ENCODE data around the gene ITM2C. TPM values are rescaled to one million over a fixed set of nuclear protein-coding genes. Genes with fewer than 3 reads are reported as not detected.

Gene ITM2C
- total and polyA plus RNA-seq, 2 experiments from 2014 or later, result 241 to 367 TPM

- TF ChIP-seq, protein P1, sequence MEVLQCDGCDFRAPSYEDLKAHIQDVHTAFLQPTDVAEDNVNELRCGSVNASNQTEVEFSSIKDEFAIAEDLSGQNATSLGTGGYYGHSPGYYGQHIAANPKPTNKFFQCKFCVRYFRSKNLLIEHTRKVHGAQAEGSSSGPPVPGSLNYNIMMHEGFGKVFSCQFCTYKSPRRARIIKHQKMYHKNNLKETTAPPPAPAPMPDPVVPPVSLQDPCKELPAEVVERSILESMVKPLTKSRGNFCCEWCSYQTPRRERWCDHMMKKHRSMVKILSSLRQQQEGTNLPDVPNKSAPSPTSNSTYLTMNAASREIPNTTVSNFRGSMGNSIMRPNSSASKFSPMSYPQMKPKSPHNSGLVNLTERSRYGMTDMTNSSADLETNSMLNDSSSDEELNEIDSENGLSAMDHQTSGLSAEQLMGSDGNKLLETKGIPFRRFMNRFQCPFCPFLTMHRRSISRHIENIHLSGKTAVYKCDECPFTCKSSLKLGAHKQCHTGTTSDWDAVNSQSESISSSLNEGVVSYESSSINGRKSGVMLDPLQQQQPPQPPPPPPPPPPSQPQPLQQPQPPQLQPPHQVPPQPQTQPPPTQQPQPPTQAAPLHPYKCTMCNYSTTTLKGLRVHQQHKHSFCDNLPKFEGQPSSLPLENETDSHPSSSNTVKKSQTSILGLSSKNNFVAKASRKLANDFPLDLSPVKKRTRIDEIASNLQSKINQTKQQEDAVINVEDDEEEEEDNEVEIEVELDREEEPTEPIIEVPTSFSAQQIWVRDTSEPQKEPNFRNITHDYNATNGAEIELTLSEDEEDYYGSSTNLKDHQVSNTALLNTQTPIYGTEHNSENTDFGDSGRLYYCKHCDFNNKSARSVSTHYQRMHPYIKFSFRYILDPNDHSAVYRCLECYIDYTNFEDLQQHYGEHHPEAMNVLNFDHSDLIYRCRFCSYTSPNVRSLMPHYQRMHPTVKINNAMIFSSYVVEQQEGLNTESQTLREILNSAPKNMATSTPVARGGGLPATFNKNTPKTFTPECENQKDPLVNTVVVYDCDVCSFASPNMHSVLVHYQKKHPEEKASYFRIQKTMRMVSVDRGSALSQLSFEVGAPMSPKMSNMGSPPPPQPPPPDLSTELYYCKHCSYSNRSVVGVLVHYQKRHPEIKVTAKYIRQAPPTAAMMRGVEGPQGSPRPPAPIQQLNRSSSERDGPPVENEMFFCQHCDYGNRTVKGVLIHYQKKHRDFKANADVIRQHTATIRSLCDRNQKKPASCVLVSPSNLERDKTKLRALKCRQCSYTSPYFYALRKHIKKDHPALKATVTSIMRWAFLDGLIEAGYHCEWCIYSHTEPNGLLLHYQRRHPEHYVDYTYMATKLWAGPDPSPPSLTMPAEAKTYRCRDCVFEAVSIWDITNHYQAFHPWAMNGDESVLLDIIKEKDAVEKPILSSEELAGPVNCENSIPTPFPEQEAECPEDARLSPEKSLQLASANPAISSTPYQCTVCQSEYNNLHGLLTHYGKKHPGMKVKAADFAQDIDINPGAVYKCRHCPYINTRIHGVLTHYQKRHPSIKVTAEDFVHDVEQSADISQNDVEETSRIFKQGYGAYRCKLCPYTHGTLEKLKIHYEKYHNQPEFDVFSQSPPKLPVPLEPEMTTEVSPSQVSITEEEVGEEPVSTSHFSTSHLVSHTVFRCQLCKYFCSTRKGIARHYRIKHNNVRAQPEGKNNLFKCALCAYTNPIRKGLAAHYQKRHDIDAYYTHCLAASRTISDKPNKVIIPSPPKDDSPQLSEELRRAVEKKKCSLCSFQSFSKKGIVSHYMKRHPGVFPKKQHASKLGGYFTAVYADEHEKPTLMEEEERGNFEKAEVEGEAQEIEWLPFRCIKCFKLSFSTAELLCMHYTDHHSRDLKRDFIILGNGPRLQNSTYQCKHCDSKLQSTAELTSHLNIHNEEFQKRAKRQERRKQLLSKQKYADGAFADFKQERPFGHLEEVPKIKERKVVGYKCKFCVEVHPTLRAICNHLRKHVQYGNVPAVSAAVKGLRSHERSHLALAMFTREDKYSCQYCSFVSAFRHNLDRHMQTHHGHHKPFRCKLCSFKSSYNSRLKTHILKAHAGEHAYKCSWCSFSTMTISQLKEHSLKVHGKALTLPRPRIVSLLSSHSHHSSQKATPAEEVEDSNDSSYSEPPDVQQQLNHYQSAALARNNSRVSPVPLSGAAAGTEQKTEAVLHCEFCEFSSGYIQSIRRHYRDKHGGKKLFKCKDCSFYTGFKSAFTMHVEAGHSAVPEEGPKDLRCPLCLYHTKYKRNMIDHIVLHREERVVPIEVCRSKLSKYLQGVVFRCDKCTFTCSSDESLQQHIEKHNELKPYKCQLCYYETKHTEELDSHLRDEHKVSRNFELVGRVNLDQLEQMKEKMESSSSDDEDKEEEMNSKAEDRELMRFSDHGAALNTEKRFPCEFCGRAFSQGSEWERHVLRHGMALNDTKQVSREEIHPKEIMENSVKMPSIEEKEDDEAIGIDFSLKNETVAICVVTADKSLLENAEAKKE (CRISPR knock-in tag; IDR thresholded peaks at IDR 0.05), result no peak
- no peak for TF ChIP-seq EZH2 (IDR thresholded peaks at IDR 0.05; ENCODE audit: low read depth, unreplicated experiment)
- TF ChIP-seq ZNF114 (CRISPR knock-in tag; IDR thresholded peaks at IDR 0.05), result no peak
- no peak for TF ChIP-seq NANOG (IDR thresholded peaks at IDR 0.05; ENCODE audit: borderline replicate concordance)
- no peak for TF ChIP-seq JUNB (IDR thresholded peaks at IDR 0.05; ENCODE audit: unreplicated experiment)
- TF ChIP-seq EZH2phosphoT487 (IDR thresholded peaks at IDR 0.05; ENCODE audit: unreplicated experiment), result no peak
Observed at GRCh38 chr2:230829959-230830358, 34.8 kb upstream of the ITM2C start (continued).

DNA sequence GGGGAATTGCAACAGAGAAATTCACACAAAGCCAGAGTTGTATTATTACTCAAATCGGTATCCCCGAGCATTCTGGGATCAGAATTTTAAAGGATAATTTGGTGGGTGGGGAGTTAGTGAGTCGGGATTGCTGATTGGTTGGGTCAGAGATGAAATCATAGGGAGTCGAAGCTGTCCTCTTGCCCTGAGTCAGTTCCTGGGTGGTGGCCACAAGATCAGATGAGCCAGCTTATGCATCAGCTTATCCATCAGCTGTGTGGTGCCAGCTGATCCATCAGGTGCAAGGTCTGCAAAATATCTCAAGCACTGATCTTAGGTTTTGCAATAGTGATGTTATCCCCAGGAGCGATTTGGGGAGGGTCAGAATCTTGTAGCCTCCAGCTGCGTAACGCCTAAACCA lies 34.3 kb upstream of the ITM2C start:
- DNase-seq (ENCODE audit: low spot score) (no peak), ATAC-seq (no peak)
- no peak overlapping the region for H3K27ac ChIP-seq (ENCODE audit: low read depth)
- no peak overlapping the region for H3K27ac Mint-ChIP-seq
- H3K36me3 ChIP-seq (ENCODE audit: insufficient read depth), result peaks cover 3% of the 10 kb centered on the region; the same call in 1 of the 2 replicates
- H3F3A ChIP-seq (replicated peaks; ENCODE audit: low read depth), result 0 out of 2 replicates have a peak, but pooled peaks cover 4% of the 10 kb centered on the region
- H3K4me3 Mint-ChIP-seq, result no peak overlapping the region
- no peak overlapping the region for H3K4me3 ChIP-seq
- no peaks in the 10 kb centered on the region for H3K79me2 ChIP-seq (replicated peaks; ENCODE audit: insufficient read depth)
- no peaks in the 10 kb centered on the region for H3K9me2 ChIP-seq (ENCODE audit: insufficient read depth)
- no peaks in the 10 kb centered on the region for H3K9me3 Mint-ChIP-seq
- no peak overlapping the region for H3K4me2 ChIP-seq
- no peaks in the 10 kb centered on the region for H3K4me1 Mint-ChIP-seq
- H3K27me3 Mint-ChIP-seq (ENCODE audit: insufficient read depth, low read depth, poor library complexity), result peaks cover 14% of the 10 kb centered on the region
- no peaks in the 10 kb centered on the region for H3K36me3 Mint-ChIP-seq (ENCODE audit: low read depth)
- H3K27me3 ChIP-seq (ENCODE audit: insufficient read depth), result peaks cover 22% of the 10 kb centered on the region
- no peak overlapping the region for H2AFZ ChIP-seq
- H3K4me1 ChIP-seq (ENCODE audit: insufficient read depth), result no peaks in the 10 kb centered on the region
- H4K20me1 ChIP-seq (replicated peaks; ENCODE audit: insufficient read depth), result no peaks in the 10 kb centered on the region
- TF ChIP-seq EZH2 (IDR thresholded peaks at IDR 0.05; ENCODE audit: low read depth, unreplicated experiment) (no peak), EZH2phosphoT487 (IDR thresholded peaks at IDR 0.05; ENCODE audit: unreplicated experiment) (no peak), ZNF331 (CRISPR knock-in tag; IDR thresholded peaks at IDR 0.05; ENCODE audit: low read depth) (no peak), NANOG (IDR thresholded peaks at IDR 0.05; ENCODE audit: borderline replicate concordance) (no peak)
- TF ChIP-seq, protein P1 (CRISPR knock-in tag; IDR thresholded peaks at IDR 0.05), result no peak
- TF ChIP-seq, protein P2, sequence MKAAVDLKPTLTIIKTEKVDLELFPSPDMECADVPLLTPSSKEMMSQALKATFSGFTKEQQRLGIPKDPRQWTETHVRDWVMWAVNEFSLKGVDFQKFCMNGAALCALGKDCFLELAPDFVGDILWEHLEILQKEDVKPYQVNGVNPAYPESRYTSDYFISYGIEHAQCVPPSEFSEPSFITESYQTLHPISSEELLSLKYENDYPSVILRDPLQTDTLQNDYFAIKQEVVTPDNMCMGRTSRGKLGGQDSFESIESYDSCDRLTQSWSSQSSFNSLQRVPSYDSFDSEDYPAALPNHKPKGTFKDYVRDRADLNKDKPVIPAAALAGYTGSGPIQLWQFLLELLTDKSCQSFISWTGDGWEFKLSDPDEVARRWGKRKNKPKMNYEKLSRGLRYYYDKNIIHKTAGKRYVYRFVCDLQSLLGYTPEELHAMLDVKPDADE (IDR thresholded peaks at IDR 0.05), result no peak
